HEK293 (cell line): ENCODE data around the gene CD9.

Experiments used
- CTCF ChIP-seq: fragments of 450-650 bp; formaldehyde crosslinking; IDR thresholded peaks from 2 replicates; pipeline ENCODE4 v1.5.1; 2016; ENCODE audit warnings: missing biosample characterization, missing genetic modification characterization
- ZBTB7A ChIP-seq: fragments of 450-650 bp; formaldehyde crosslinking; IDR thresholded peaks from 2 replicates; pipeline ENCODE4 v1.5.1; 2016; ENCODE audit warnings: low read depth, missing biosample characterization, missing genetic modification characterization
- ZNF112 ChIP-seq: fragments of 450-650 bp; formaldehyde crosslinking; IDR thresholded peaks from 2 replicates; pipeline ENCODE4 v1.5.0; 2017; ENCODE audit warnings: missing biosample characterization, missing genetic modification characterization
- ZNF24 ChIP-seq: fragments of 450-650 bp; formaldehyde crosslinking; IDR thresholded peaks from 2 replicates; pipeline ENCODE4 v1.5.1; 2016; ENCODE audit warnings: missing biosample characterization, missing genetic modification characterization
- ZSCAN23 ChIP-seq: fragments of 450-650 bp; formaldehyde crosslinking; IDR thresholded peaks from 2 replicates; pipeline ENCODE4 v1.5.1; 2016; ENCODE audit warnings: missing biosample characterization, missing genetic modification characterization

- TF ChIP-seq ZNF112 (tag by site-specific recombination) = no peak
- no peak for TF ChIP-seq ZSCAN23 (tag by site-specific recombination)
- TF ChIP-seq ZNF24 (tag by site-specific recombination) = no peak
- no peak for TF ChIP-seq ZBTB7A (tag by site-specific recombination)
- no peak for TF ChIP-seq CTCF (tag by site-specific recombination)
These were observed 2.6 kb downstream of the CD9 start for GRCh38 chr12:6202846-6203245.
